Activated T-cell treated with anti-CD3 and anti-CD28 coated beads, Interleukin-2, amount 50 U/mL, for 1 hour (primary cell): ENCODE results near the gene ATP8A2.

ENCODE experiments used
- DNase-seq: peaks from one replicate; pipeline ENCODE4 v3.0.0-alpha.2; 2020

Gene ATP8A2

GRCh38 chr13:25827831-25828465 is 456.2 kb downstream of the ATP8A2 start:
- DNase-seq, result no peak

GRCh38 chr13:25833761-25834160 is 462.0 kb downstream of the ATP8A2 start:
- no peak for DNase-seq

GRCh38 chr13:25836574-25837336 is 465.0 kb downstream of the ATP8A2 start:
- DNase-seq, result no peak

- no peak for DNase-seq
These were observed 467.6 kb downstream of the ATP8A2 start for GRCh38 chr13:25839371-25839770.

- no peak for DNase-seq
These were observed 468.5 kb downstream of the ATP8A2 start for GRCh38 chr13:25840261-25840660.

- no peak for DNase-seq
These were observed 469.2 kb downstream of the ATP8A2 start for GRCh38 chr13:25840931-25841330.

GRCh38 chr13:25843692-25844091 is 471.9 kb downstream of the ATP8A2 start:
- no peak for DNase-seq

GRCh38 chr13:25844559-25845434 is 473.0 kb downstream of the ATP8A2 start:
- no peak for DNase-seq

- DNase-seq, result no peak
These were observed 474.6 kb downstream of the ATP8A2 start for GRCh38 chr13:25846222-25846984.

- no peak for DNase-seq
These were observed 475.4 kb downstream of the ATP8A2 start for GRCh38 chr13:25847145-25847544.

- DNase-seq, result no peak
These were observed 476.2 kb downstream of the ATP8A2 start for GRCh38 chr13:25847635-25848626.

- no peak for DNase-seq
These were observed 477.3 kb downstream of the ATP8A2 start for GRCh38 chr13:25848812-25849745.

GRCh38 chr13:25857830-25858229 is 486.1 kb downstream of the ATP8A2 start:
- DNase-seq, result no peak

GRCh38 chr13:25859528-25859927 is 487.8 kb downstream of the ATP8A2 start:
- no peak for DNase-seq

GRCh38 chr13:25860265-25860664 is 488.5 kb downstream of the ATP8A2 start:
- no peak for DNase-seq

GRCh38 chr13:25860862-25861261 is 489.1 kb downstream of the ATP8A2 start:
- DNase-seq, result no peak

GRCh38 chr13:25862156-25862555 is 490.4 kb downstream of the ATP8A2 start:
- no peak for DNase-seq

- no peak for DNase-seq
These were observed 492.3 kb downstream of the ATP8A2 start for GRCh38 chr13:25864116-25864515.

GRCh38 chr13:25864936-25865335 is 493.2 kb downstream of the ATP8A2 start:
- no peak for DNase-seq

- no peak for DNase-seq
These were observed 493.6 kb downstream of the ATP8A2 start for GRCh38 chr13:25865391-25865790.
